Motor neuron (in vitro differentiated cells): ENCODE results near the gene UCP2. TPM values are rescaled to one million over a fixed set of nuclear protein-coding genes. Genes with fewer than 3 reads are reported as not detected.
"Not testable (repeated sequence)": the region's sequence is repeated elsewhere in the genome, so short reads cannot be mapped to it uniquely, and the experiment has no call there.

Experiments
- ATAC-seq, 8 experiments: fragments of 200-7000 bp; cut with Tn5 transposase; replicated peaks in 6 of 8; 2 replicates each; pipeline ENCODE4 v1.8.0; 2021; ENCODE audit warnings: mild to moderate bottlenecking in 8 of 8, moderate library complexity in 8 of 8
- H3K27ac ChIP-seq, 2 donors: fragments of 250-450 bp; sonication (Bioruptor Pico); 2 replicates each; pipeline ENCODE4 v1.9.0; 2021; ENCODE audit warnings: antibody characterized with exemption in 2 of 2, mild to moderate bottlenecking in 2 of 2, moderate library complexity in 1 of 2
- H3K4me1 ChIP-seq, 2 donors: fragments of 250-450 bp; sonication (Bioruptor Pico); replicated peaks in 1 of 2; 2 replicates each; pipeline ENCODE4 v1.6.1; 2021; ENCODE audit warnings: antibody characterized with exemption in 2 of 2, mild to moderate bottlenecking in 2 of 2, moderate library complexity in 1 of 2
- H3K4me3 ChIP-seq, 5 donors: fragments of 250-450 bp; sonication (Bioruptor Pico); 2 replicates each; pipeline ENCODE4 v1.9.0; 2021; ENCODE audit warnings: antibody characterized with exemption in 5 of 5, mild to moderate bottlenecking in 5 of 5, moderate library complexity in 4 of 5
- WGBS, 10 experiments: fragments of 450-650 bp; shearing (Covaris generic); methylation state at CpG; one replicate each; pipeline ENCODE4 v1.0.0; 2022; 5-methylcytosine and 5-hydroxymethylcytosine counted together
- in situ Hi-C, 9 experiments: fragments of 400-800 bp; cut with MboI; loops; one replicate each; pipeline ENCODE4 v1.15.0; 2021; ENCODE audit warnings: low sequenced_read_pairs in 9 of 9, low pct_unique_long_range_greater_than_20kb in 2 of 9; ENCODE audit not compliant: unreplicated experiment in 9 of 9
- total RNA-seq, 8 experiments: library from RNA; unstranded; fragments of 300-600 nt; gene quantifications; 2 replicates each; pipeline versions ENCODE4 v1.2.3 to v1.2.4, GENCODE V29; 2022

The UCP2 gene
- total RNA-seq, 8 experiments from 2014 or later = 1.3 to 15.0 (median 4.0) TPM

- in situ Hi-C loops = no loop called here
- H3K4me3 ChIP-seq = no peak overlapping the region
- ATAC-seq = no peak
- 75 to 100% (median 95%) methylated on average over 1 to 3 of the region's 5 CpGs; no CpG with 5 or more reads in 3 of the 10 experiments for WGBS, 10 experiments
- peaks cover 0 to 6% of the 10 kb centered on the region in 2 donors for H3K4me1 ChIP-seq
- H3K27ac ChIP-seq = no peak overlapping the region
Measured at GRCh38 chr11:73949912-73950311, 32.7 kb downstream of the UCP2 start.

DNA sequence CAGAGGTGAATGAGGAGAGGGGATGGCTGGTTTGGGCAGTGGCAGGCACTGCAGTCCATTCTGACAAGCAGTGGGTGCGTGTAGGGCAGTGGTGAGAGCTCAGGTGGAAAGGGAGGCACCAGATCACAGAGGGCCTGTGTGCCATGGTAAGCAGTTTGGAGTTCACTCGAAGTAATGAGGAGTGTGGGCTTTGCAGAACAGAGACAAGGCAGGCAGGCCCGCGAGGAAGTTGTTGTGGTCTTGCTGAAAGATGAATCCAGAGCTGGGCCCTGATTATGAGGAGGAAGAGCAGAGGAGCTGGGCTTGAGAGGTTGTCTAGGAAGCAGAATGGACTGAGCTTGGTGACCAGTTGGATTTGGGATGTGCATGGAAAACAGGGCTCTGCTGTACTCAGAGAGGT is 33.4 kb downstream of the UCP2 start:
- no peak overlapping the region for H3K4me3 ChIP-seq
- peaks cover 0 to 6% of the 10 kb centered on the region in 2 donors for H3K4me1 ChIP-seq
- no peak for ATAC-seq
- in situ Hi-C loops = no loop called here
- no peak overlapping the region for H3K27ac ChIP-seq
- WGBS, 10 experiments = 60 to 94% (median 80%) methylated on average over 1 to 4 of the region's 4 CpGs; no CpG with 5 or more reads in 6 of the 10 experiments

DNA sequence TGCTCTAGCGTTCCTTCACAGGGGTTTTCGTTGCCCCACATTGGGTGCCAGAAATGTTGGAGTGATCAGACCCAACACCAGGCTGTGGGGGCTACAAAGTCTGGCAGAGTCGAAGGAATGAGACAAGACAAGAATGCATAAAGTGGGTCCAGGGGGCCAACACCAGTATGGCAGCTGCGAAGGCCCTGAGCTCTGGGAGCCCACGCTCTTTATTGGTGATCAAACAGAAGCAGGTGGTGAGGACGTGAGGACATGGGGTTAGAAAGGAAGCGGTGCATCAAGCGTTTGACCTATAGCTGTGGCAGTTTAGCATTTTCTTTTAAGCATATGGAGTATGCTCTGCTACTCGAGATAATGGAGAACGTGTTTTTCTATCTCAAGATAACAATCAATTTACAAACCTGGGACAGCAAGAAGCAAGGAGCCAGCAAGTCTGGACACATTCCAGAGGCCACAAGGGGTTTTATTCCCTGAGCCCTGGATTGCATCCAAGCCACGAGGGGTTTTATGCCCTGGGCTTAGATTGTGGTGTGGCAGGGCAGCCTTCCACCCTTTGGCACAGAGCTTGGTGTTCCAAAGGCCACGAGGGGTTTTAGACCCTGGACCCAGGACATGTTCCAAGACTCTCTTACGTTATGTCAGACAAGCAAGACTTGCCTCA is 35.7 kb downstream of the UCP2 start:
- in situ Hi-C loops = no loop called here
- no peak overlapping the region for H3K27ac ChIP-seq
- H3K4me3 ChIP-seq = no peak overlapping the region
- 0 to 100% (median 80%) methylated on average over 1 to 11 of the region's 13 CpGs; no CpG with 5 or more reads in 1 of the 10 experiments for WGBS, 10 experiments
- ATAC-seq = no peak
- H3K4me1 ChIP-seq = peaks cover 0 to 6% of the 10 kb centered on the region in 2 donors

- Histone ChIP-seq H3K27ac (no peak overlapping the region), H3K4me1 (no peaks in the 10 kb centered on the region), H3K4me3 (no peak overlapping the region)
- ATAC-seq = no peak
- in situ Hi-C loops = no loop called here
- WGBS, 10 experiments = 18 to 92% (median 60%) methylated on average over 1 to 4 of the region's 4 CpGs; no CpG with 5 or more reads in 3 of the 10 experiments
Measured at GRCh38 chr11:73945396-73945795, 37.2 kb downstream of the UCP2 start.

- ATAC-seq = no peak
- H3K4me3 ChIP-seq = no peak overlapping the region
- WGBS, 10 experiments = 57 to 100% (median 89%) methylated on average over 1 to 10 of the region's 10 CpGs; no CpG with 5 or more reads in 3 of the 10 experiments
- no peaks in the 10 kb centered on the region for H3K4me1 ChIP-seq
- H3K27ac ChIP-seq = no peak overlapping the region
- in situ Hi-C loops = no loop called here
Measured at GRCh38 chr11:73944901-73945300, 37.7 kb downstream of the UCP2 start.

- Histone ChIP-seq H3K4me3 (no peak overlapping the region), H3K4me1 (no peaks in the 10 kb centered on the region), H3K27ac (no peak overlapping the region)
- in situ Hi-C loops = no loop called here
- no peak for ATAC-seq
- 14 to 88% (median 74%) methylated on average over 1 to 6 of the region's 6 CpGs; no CpG with 5 or more reads in 2 of the 10 experiments for WGBS, 10 experiments
Measured at GRCh38 chr11:73944085-73944484, 38.6 kb downstream of the UCP2 start.

GRCh38 chr11:73942010-73942409 is 40.6 kb downstream of the UCP2 start:
- Histone ChIP-seq H3K4me3 (no peak overlapping the region), H3K4me1 (no peaks in the 10 kb centered on the region), H3K27ac (no peak overlapping the region)
- in situ Hi-C loops = no loop called here
- ATAC-seq = no peak
- 57 to 100% (median 76%) methylated on average over 1 of the region's 1 CpG; no CpG with 5 or more reads in 4 of the 10 experiments for WGBS, 10 experiments

DNA sequence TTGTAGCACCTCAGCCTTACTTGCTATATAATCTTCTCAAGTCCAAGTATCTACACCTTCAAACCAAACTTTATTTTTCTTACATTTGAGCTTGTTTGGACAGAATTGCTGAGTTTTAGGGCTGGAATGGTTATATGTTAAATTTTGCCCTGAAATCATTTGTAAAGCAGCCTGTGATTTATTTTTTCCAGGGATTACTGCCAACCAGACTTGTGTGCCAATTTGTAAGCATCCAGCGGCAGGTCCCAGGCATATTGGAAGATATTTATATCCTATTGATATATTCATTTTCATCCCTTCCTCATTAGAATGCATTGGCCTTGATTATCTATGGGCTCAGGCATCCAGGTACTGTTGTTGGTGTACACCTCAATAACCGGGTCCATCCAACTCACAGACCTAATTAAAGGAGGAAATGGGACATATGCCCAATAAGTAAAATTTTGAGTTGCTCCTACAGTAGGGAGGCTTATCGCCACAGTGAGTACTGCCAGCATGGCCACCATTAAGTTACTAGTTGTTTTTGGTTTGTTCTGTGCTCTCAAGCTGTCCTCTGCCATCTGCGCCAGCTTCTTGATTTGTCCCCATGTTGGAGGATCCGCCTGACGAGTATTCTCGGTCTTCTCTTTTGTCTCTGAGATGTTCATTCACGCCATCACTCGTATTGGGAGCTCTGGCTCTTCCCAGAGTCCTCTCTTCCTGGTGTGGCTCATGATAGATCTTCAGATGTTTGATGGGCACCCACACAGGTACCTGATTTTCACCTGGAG is 41.7 kb downstream of the UCP2 start:
- WGBS, 10 experiments = 60 to 100% (median 95%) methylated on average over 2 to 9 of the region's 9 CpGs
- no peaks in the 10 kb centered on the region for H3K4me1 ChIP-seq
- H3K4me3 ChIP-seq = no peak overlapping the region
- ATAC-seq = no peak
- in situ Hi-C loops = no loop called here
- no peak overlapping the region for H3K27ac ChIP-seq

DNA sequence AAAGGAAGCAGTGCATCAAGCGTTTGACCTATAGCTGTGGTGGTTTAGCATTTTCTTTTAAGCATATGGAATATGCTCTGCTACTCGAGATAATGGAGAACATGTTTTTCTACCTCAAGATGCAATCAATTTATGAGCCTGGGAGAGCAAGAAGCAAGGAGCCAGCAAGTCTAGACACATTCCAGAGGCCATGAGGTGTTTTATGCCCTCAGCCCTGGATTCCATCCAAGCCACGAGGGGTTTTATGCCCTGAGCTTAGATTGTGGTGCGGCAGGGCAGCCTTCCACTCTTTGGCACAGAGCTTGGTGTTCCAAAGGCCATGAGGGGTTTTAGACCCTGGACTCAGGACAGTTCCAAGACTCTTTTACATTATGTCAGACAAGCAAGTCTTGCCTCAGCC is 43.5 kb downstream of the UCP2 start:
- 8 to 100% (median 27%) methylated on average over 1 to 4 of the region's 4 CpGs; no CpG with 5 or more reads in 3 of the 10 experiments for WGBS, 10 experiments
- no peak for ATAC-seq
- H3K4me1 ChIP-seq = no peaks in the 10 kb centered on the region
- H3K4me3 ChIP-seq = no peak overlapping the region
- H3K27ac ChIP-seq = no peak overlapping the region
- in situ Hi-C loops = no loop called here

DNA sequence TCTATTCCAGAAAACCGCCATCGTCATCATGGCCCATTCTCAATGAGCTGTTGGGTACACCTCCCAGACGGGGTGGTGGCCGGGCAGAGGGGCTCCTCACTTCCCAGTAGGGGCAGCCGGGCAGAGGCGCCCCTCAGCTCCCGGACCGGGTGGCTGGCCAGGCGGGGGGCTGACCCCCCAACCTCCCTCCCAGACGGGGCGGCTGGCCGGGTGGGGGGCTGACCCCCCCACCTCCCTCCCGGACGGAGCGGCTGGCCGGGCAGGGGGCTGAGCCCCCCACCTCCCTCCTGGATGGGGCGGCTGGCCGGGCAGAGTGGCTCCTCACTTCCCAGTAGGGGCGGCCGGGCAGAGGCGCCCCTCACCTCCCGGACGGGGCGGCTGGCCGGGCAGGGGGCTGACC is 46.6 kb downstream of the UCP2 start:
- no CpG with 5 or more reads among the region's 25 CpGs for WGBS, 10 experiments
- H3K4me3 ChIP-seq, ATAC-seq, H3K27ac ChIP-seq, in situ Hi-C loops, H3K4me1 ChIP-seq: not testable (repeated sequence)

- no peak overlapping the region for H3K27ac ChIP-seq
- 80 to 100% (median 94%) methylated on average over 1 to 7 of the region's 7 CpGs; no CpG with 5 or more reads in 2 of the 10 experiments for WGBS, 10 experiments
- H3K4me1 ChIP-seq = no peaks in the 10 kb centered on the region
- no peak overlapping the region for H3K4me3 ChIP-seq
- in situ Hi-C loops = no loop called here
- ATAC-seq = no peak
Measured at GRCh38 chr11:73932781-73933180, 49.9 kb downstream of the UCP2 start.

DNA sequence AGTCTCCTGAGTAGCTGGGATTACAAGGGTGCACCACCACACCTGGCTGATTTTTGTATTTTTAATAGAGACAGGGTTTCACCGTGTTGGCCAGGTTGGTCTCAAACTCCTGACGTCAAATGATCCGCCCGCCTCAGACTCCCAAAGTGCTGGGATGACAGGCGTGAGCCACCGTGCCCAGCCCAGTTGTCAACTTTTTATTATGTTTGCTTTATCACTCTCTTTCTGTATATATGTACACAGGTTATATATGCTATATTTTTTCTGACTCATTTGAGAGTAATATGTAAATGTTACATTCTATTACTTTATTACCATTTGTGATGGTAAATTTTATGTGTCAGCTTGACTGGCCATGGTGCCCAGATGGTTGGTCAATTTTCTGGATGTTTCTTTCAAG is 50.7 kb downstream of the UCP2 start:
- WGBS, 10 experiments = 83 to 100% (median 100%) methylated on average over 2 to 6 of the region's 6 CpGs; no CpG with 5 or more reads in 5 of the 10 experiments
- in situ Hi-C loops = no loop called here
- Histone ChIP-seq H3K4me1 (no peaks in the 10 kb centered on the region), H3K4me3 (no peak overlapping the region), H3K27ac (no peak overlapping the region)
- ATAC-seq = no peak

- in situ Hi-C loops = no loop called here
- WGBS, 10 experiments = 53 to 100% (median 71%) methylated on average over 3 to 7 of the region's 7 CpGs; no CpG with 5 or more reads in 2 of the 10 experiments
- Histone ChIP-seq H3K4me3 (no peak overlapping the region), H3K4me1 (no peaks in the 10 kb centered on the region), H3K27ac (no peak overlapping the region)
- peak; percentile 72 to 100 (median 94) for ATAC-seq
Measured at GRCh38 chr11:73931039-73931645, 51.5 kb downstream of the UCP2 start.
